IgD-negative memory B cell (primary cell): ENCODE measurements around the gene AURKAIP1. TPM values are rescaled to one million over a fixed set of nuclear protein-coding genes. Genes with fewer than 3 reads are reported as not detected.
"Not testable (repeated sequence)": the region's sequence is repeated elsewhere in the genome, so short reads cannot be mapped to it uniquely, and the experiment has no call there.

Experiments
- H3K27ac Mint-ChIP-seq, 3 donors: one replicate each; pipeline ENCODE4 v1.8.0; 2020 to 2022; ENCODE audit warnings: mild to moderate bottlenecking in 3 of 3, mixed read lengths in 3 of 3, moderate library complexity in 1 of 3
- H3K27me3 Mint-ChIP-seq: one replicate; pipeline ENCODE4 v1.8.0; 2021; ENCODE audit warnings: mixed read lengths
- H3K36me3 Mint-ChIP-seq: one replicate; pipeline ENCODE4 v1.8.0; 2020; ENCODE audit warnings: mild to moderate bottlenecking, mixed read lengths
- H3K4me1 Mint-ChIP-seq, 3 donors: one replicate each; pipeline ENCODE4 v1.8.0; 2020 to 2022; ENCODE audit warnings: mixed read lengths in 3 of 3, mild to moderate bottlenecking in 1 of 3
- H3K4me3 Mint-ChIP-seq, 4 donors: one replicate each; pipeline ENCODE4 v1.8.0; 2020 to 2022; ENCODE audit warnings: mild to moderate bottlenecking in 4 of 4, mixed read lengths in 4 of 4, moderate library complexity in 3 of 4
- H3K9me3 Mint-ChIP-seq, 3 donors: one replicate each; pipeline ENCODE4 v1.8.0; 2020 to 2021; ENCODE audit warnings: mixed read lengths in 3 of 3, mild to moderate bottlenecking in 1 of 3
- polyA plus RNA-seq: library from polyadenylated mRNA; unstranded; fragments of 300-500 nt; fragmentation: Illumina TruSeq; gene quantifications from one replicate; pipeline ENCODE4 v1.2.3, GENCODE V29; 2021

Gene AURKAIP1
- polyA plus RNA-seq, 1 donor from 2014 or later: 177 TPM

DNA sequence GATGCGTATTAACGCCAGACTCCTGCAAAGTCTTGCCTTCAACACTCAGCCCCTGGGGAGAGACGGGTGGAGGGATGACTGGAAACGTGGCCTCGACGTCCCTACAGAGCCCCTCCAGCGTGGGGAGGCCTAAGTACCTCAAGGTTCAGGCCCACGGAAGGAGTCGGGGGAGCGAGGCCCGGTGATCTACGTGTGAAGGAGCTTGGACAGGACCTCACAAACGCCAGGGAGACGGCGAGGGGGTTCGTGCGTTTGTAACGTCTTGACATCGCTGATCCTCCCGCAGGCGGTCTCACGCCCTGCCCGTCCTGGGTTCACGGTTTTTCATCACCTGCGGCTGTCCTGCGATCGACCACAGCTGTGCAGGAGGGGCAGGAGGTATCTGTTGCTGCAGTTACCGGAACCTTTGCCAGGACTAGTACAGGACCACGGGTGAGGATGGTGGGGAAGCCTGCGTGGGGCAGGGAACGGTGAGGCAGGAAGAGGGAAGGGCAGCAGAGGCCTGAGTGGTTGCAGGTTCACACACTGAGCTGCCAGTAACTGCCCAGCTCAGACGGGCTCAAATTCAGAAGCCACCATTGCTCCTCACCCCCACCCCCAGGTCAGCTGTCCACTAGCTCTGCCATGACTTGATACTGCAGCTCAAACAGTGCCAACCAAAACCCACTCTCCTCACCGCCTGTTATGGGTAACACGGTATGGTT lies 25.0 kb upstream of the AURKAIP1 start:
- H3K27me3 Mint-ChIP-seq: no peaks in the 10 kb centered on the region
- peaks cover 12% of the 10 kb centered on the region for H3K36me3 Mint-ChIP-seq
- peak overlapping the region; percentile 91 to 99 (median 95) for H3K27ac Mint-ChIP-seq
- peak overlapping the region; percentile 89 to 99 (median 94) for H3K4me3 Mint-ChIP-seq
- no peaks in the 10 kb centered on the region for H3K9me3 Mint-ChIP-seq
- H3K4me1 Mint-ChIP-seq: peaks cover 23 to 29% (median 23%) of the 10 kb centered on the region in 3 donors

GRCh38 chr1:1399187-1399871 lies 24.3 kb upstream of the AURKAIP1 start, which contains the start of gene CCNL2:
Gene CCNL2, minus strand, starts transcription at chr1:1399335. Its CDS starts 29 bp downstream, at chr1:1399306.
- Mint-ChIP-seq H3K9me3 (no peaks in the 10 kb centered on the region), H3K4me1 (peaks cover 23 to 27% (median 24%) of the 10 kb centered on the region in 3 donors), H3K4me3 (peak within 1 kb of the TSS; percentile 89 to 99 (median 95)), H3K27ac (peak within 1 kb of the TSS; percentile 91 to 99 (median 95)), H3K36me3 (peaks cover 12% of the 10 kb centered on the region), H3K27me3 (no peaks in the 10 kb centered on the region)

DNA sequence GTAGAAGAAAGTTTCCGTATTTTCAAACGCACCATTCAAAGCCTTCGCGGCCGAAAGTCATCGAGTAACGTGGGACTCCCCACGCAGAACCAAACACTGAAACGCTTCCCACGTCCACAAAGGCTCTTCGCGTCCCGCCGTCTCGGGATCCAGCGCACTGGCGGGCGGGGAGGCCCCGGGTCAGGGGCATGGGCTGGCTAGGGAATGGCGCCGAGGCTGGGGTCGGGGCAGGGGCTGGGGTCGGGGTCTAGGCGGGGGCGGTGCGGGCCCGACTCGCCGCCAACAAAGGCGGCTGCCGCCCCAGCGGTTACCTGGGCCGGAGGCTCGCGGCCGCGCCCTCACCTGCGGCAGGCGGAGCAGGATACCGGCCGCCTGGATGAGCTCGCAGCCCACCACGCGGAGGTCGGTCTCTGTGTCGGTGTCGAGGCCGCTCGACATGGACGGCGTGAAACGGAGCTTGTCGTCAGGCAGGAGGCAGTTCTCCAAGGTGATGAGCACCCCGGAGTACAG lies 23.7 kb upstream of the AURKAIP1 start:
- Mint-ChIP-seq H3K4me3 (peak overlapping the region; percentile 89 to 99 (median 95)), H3K9me3 (no peaks in the 10 kb centered on the region), H3K27ac (peak overlapping the region; percentile 67 to 99 (median 84)), H3K4me1 (peaks cover 22 to 27% (median 24%) of the 10 kb centered on the region in 3 donors), H3K36me3 (peaks cover 11% of the 10 kb centered on the region), H3K27me3 (no peaks in the 10 kb centered on the region)

GRCh38 chr1:1397839-1398523 lies 23.0 kb upstream of the AURKAIP1 start:
- Mint-ChIP-seq H3K27ac (peak overlapping the region; percentile 67 to 86 (median 84)), H3K4me3 (peak overlapping the region; percentile 89 to 97 (median 95)), H3K9me3 (no peaks in the 10 kb centered on the region), H3K36me3 (peaks cover 7% of the 10 kb centered on the region), H3K4me1 (peaks cover 16 to 25% (median 24%) of the 10 kb centered on the region in 3 donors), H3K27me3 (no peaks in the 10 kb centered on the region)

DNA sequence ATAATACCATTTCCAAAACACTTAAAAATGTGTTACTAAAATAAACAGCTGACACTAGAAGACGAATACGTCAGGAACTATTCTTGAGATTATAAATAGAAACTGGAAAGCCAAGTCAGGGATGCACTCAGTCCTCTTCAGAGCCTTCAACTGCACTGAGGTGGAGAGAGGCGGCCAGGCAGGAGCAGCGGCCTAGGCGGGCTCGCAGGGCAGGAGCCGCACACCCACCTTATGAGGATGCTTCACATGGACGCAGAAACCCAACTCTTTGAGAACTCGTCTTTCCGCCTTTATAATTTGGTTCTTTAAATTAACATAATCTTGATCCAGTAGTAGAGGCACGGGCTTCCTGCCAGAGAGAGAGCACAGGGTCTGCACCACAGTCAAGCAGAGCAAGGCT lies 20.2 kb upstream of the AURKAIP1 start:
- Mint-ChIP-seq H3K9me3 (no peaks in the 10 kb centered on the region), H3K36me3 (peaks cover 4% of the 10 kb centered on the region), H3K27me3 (no peaks in the 10 kb centered on the region), H3K4me3 (peak overlapping the region in 2 of 4 donors; percentile 14 to 85), H3K27ac (peak overlapping the region in 2 of 3 donors; percentile 5 to 33), H3K4me1 (peaks cover 14 to 24% (median 16%) of the 10 kb centered on the region in 3 donors)

GRCh38 chr1:1394116-1394515 lies 19.1 kb upstream of the AURKAIP1 start:
- H3K9me3 Mint-ChIP-seq: no peaks in the 10 kb centered on the region
- peaks cover 12 to 18% (median 16%) of the 10 kb centered on the region in 3 donors for H3K4me1 Mint-ChIP-seq
- H3K4me3 Mint-ChIP-seq: no peak overlapping the region
- H3K27ac Mint-ChIP-seq: no peak overlapping the region
- no peaks in the 10 kb centered on the region for H3K27me3 Mint-ChIP-seq
- H3K36me3 Mint-ChIP-seq: peaks cover 7% of the 10 kb centered on the region

GRCh38 chr1:1393428-1393827 lies 18.4 kb upstream of the AURKAIP1 start:
- Mint-ChIP-seq H3K9me3 (no peaks in the 10 kb centered on the region), H3K36me3 (peaks cover 8% of the 10 kb centered on the region), H3K4me1 (peaks cover 12 to 17% (median 16%) of the 10 kb centered on the region in 3 donors), H3K4me3 (peak overlapping the region in 1 of 4 donors; percentile 23), H3K27me3 (no peaks in the 10 kb centered on the region), H3K27ac (no peak overlapping the region)

- no peaks in the 10 kb centered on the region for H3K9me3 Mint-ChIP-seq
- H3K27ac Mint-ChIP-seq: no peak overlapping the region
- H3K27me3 Mint-ChIP-seq: no peaks in the 10 kb centered on the region
- peaks cover 8 to 13% (median 12%) of the 10 kb centered on the region in 3 donors for H3K4me1 Mint-ChIP-seq
- peaks cover 8% of the 10 kb centered on the region for H3K36me3 Mint-ChIP-seq
- H3K4me3 Mint-ChIP-seq: peak overlapping the region in 1 of 4 donors; percentile 58
These were observed 18.0 kb upstream of the AURKAIP1 start for GRCh38 chr1:1393014-1393413.

GRCh38 chr1:1391225-1391624 lies 16.2 kb upstream of the AURKAIP1 start:
- Mint-ChIP-seq H3K27me3 (no peaks in the 10 kb centered on the region), H3K9me3 (no peaks in the 10 kb centered on the region), H3K4me3 (peak overlapping the region in 1 of 4 donors; percentile 50), H3K36me3 (peaks cover 11% of the 10 kb centered on the region), H3K27ac (no peak overlapping the region), H3K4me1 (peaks cover 5 to 8% (median 7%) of the 10 kb centered on the region in 3 donors)

DNA sequence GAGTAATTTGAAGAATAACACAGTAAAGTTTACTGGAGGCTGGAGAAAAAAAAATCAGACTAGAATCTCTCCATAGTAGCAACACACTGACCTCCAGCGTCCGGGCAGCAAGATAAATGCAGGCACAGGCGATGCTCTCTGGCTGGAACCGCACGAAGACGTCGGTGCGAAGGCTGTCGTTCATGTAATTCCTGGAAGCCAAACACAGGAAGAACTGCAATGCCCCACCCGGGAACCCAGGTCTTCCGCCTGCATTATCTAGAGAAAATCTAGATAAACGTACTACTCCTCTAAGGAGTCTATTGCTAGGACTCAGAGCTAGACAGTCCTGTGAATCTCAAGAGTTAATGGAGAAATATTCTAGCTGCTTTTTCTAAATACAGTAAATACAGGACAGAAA lies 15.7 kb upstream of the AURKAIP1 start:
- Mint-ChIP-seq H3K4me1 (peaks cover 4 to 7% (median 5%) of the 10 kb centered on the region in 3 donors), H3K27me3 (no peaks in the 10 kb centered on the region), H3K4me3 (peak overlapping the region in 1 of 4 donors; percentile 50), H3K27ac (no peak overlapping the region), H3K9me3 (no peaks in the 10 kb centered on the region), H3K36me3 (peaks cover 11% of the 10 kb centered on the region)

DNA sequence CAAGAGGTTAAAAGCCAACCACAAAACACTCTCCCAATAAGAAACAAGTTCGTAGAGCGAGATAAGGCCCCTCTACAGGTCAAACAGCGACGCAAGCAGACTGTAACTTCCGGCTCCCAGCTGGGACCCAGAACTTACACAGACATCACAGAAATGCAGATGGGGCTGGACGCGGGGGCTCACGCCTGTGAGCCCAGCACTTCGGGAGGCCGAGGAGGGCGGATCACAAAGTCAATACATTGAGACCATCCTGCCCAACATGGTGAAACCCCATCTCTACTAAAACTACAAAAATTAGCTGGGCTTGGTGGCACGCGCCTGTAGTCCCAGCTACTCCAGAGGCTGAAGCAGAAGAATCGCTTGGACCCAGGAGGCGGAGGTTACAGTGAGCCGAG lies 13.1 kb upstream of the AURKAIP1 start:
- no peaks in the 10 kb centered on the region for H3K9me3 Mint-ChIP-seq
- H3K36me3 Mint-ChIP-seq: peaks cover 6% of the 10 kb centered on the region
- peaks cover 0 to 2% (median 0%) of the 10 kb centered on the region in 3 donors for H3K4me1 Mint-ChIP-seq
- H3K27me3 Mint-ChIP-seq: no peaks in the 10 kb centered on the region
- H3K4me3 Mint-ChIP-seq: no peak overlapping the region
- no peak overlapping the region for H3K27ac Mint-ChIP-seq

DNA sequence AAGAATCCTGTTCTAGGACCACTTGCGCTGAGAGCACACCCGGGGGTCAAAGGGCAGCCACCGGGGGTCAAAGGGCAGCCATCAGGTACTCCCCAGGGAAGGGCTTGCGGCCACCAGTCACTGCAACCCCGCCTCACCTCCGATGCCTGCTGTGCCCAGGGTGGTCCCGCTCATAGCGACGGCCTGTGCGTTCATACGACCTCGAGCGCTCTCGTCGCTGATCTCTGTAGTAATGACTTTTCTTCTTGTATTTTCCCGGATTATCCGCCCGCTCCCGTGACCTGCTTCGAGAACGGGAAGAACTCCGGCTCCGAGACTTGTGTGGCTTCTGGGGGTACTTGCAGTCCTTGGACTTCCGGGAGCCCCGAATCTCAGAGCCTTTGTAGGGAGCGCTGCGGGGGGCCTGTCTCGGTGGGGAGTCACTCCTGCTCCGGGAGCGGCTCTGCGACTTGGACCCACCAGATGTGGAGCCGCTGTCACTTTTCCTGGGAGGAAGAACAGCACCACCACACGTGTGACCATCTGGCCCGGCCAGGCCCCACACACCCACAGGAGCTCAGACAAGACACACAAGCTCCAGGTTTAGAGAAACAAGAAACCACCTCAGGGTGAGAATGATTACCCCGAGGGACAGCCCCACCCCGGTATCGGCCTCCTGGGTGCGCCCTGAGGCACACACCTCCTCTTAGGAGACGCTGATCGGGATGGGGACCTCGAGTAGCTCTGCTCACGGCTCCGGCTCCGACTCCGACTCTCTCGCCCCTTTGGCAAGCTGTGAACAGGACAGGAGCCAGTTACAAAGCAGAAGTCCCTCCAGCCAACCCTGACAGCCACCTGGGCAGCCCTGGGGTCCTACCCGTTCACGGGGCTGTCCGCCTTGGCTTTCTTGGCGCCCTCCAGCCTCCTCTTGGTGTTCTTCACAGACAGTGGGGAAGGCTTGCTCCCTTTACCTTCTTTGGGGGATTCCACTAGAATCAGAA lies 12.4 kb upstream of the AURKAIP1 start:
- Mint-ChIP-seq H3K27ac (no peak overlapping the region), H3K27me3 (no peaks in the 10 kb centered on the region), H3K36me3 (peaks cover 6% of the 10 kb centered on the region), H3K9me3 (no peaks in the 10 kb centered on the region), H3K4me1 (peaks cover 0 to 2% (median 2%) of the 10 kb centered on the region in 3 donors), H3K4me3 (no peak overlapping the region)

- H3K36me3 Mint-ChIP-seq: peaks cover 6% of the 10 kb centered on the region
- peaks cover 0 to 2% (median 2%) of the 10 kb centered on the region in 3 donors for H3K4me1 Mint-ChIP-seq
- no peak overlapping the region for H3K27ac Mint-ChIP-seq
- H3K27me3 Mint-ChIP-seq: no peaks in the 10 kb centered on the region
- no peaks in the 10 kb centered on the region for H3K9me3 Mint-ChIP-seq
- no peak overlapping the region for H3K4me3 Mint-ChIP-seq
These were observed 10.9 kb upstream of the AURKAIP1 start for GRCh38 chr1:1385931-1386330.

GRCh38 chr1:1385339-1385738 lies 10.3 kb upstream of the AURKAIP1 start:
- H3K27ac Mint-ChIP-seq, H3K36me3 Mint-ChIP-seq, H3K9me3 Mint-ChIP-seq, H3K27me3 Mint-ChIP-seq, H3K4me1 Mint-ChIP-seq, H3K4me3 Mint-ChIP-seq: not testable (repeated sequence)
